ENCODE results near the gene TSPAN2.
A peak's percentile ranks its signal among the peaks of the same experiment; 100 is the strongest.

The TSPAN2 gene

DNA sequence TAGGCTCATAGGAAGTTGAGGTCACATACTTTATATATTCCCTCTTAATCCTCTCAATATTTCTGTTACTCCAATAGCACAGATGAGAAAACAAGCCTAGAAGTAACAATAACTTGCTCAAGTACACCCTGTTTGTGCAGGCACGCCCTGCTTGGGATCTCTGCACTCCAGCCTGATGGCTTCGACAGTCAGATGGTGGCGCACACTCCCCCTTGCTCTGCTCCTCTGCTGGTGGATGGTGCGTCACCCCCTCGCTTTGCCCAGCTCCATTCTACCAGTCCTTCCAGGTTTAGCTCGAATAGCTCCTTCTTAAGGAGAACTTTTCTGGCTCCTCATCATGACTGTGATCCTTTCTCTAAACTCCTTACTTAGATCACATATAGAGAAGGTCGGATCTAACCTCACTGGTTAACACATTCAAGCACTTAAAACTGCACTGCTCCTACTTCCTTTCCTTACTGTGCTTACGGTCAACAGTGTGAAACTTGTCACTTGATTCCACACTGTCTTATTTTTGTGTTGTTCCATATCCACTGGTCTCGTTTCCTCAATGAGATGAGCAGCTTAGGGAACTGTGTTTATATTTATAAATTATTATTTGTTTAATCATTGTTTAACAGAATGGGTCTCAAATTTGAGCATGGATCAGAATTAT is 3.0 kb downstream of the TSPAN2 start:
- no peaks in the 10 kb centered on the region for H4K20me1 ChIP-seq (ENCODE audit: insufficient read depth, low read length, poor library complexity, severe bottlenecking)
- H3K27me3 ChIP-seq (ENCODE audit: insufficient read depth, low read length, poor library complexity, severe bottlenecking), result no peaks in the 10 kb centered on the region
- H3K79me2 ChIP-seq (ENCODE audit: insufficient read depth, low read length), result no peaks in the 10 kb centered on the region; the same call in 1 of the 2 replicates
- TF ChIP-seq CTCF (conservative IDR thresholded peaks at IDR 0.05; ENCODE audit: low read length) (no peak), EZH2phosphoT487 (IDR thresholded peaks at IDR 0.05; ENCODE audit: borderline replicate concordance) (no peak)
- H3K4me2 ChIP-seq (ENCODE audit: low read depth, low read length, poor library complexity, severe bottlenecking), result peak overlapping the region; percentile 63
- H3K9me2 ChIP-seq (replicated peaks; ENCODE audit: low read depth, low read length), result no peaks in the 10 kb centered on the region
- no peaks in the 10 kb centered on the region for H3K9me3 ChIP-seq (ENCODE audit: insufficient read depth, low read depth, low read length)
- no peak overlapping the region for H3K9ac ChIP-seq (ENCODE audit: low read depth, low read length, poor library complexity, severe bottlenecking)
- no peak overlapping the region for H2AFZ ChIP-seq (ENCODE audit: low read length)
- peaks cover 24% of the 10 kb centered on the region for H3K4me1 ChIP-seq (ENCODE audit: insufficient read depth, low read length, poor library complexity, severe bottlenecking)
- peaks cover 3% of the 10 kb centered on the region; the same call in 1 of the 2 replicates for H3F3A ChIP-seq (ENCODE audit: low read depth)
- H3K36me3 ChIP-seq (ENCODE audit: insufficient read depth, low read length), result no peaks in the 10 kb centered on the region
- H3K4me3 ChIP-seq (ENCODE audit: low read length, poor library complexity, severe bottlenecking), result no peak overlapping the region

DNA sequence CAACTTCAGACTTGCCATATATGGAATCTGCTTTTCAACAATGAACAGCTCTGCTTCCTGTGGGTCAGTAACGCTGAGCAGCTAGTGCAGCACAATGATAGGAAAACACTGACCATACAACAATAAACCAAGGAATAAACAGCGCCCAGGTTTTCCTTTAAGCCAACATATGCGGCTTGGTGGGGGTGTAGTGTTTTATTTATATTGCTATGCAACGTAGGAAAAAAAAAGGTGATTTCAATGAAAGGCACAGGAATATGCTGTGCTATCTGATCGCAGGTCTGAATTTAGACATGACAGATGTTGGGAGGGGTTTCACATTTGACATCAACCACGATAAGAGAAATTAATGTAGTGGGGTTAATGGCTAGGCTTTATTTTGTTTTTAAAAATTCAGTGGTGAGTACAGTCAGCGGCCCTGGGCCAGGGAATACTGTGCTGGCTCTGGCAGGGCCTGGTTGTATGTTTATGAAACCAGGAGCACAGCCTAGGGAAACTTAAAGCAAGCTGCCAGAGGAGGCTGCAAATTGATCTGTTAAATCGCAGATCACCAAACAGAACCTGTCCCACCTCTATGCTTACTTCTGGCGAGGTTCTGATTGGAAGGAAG is 4.3 kb downstream of the TSPAN2 start:
- H3K9ac ChIP-seq (ENCODE audit: low read depth, low read length, poor library complexity, severe bottlenecking), result peak overlapping the region; percentile 21
- no peaks in the 10 kb centered on the region for H3K9me2 ChIP-seq (replicated peaks; ENCODE audit: low read depth, low read length)
- no peaks in the 10 kb centered on the region for H4K20me1 ChIP-seq (ENCODE audit: insufficient read depth, low read length, poor library complexity, severe bottlenecking)

GRCh38 chr1:115082949-115083348 is 6.4 kb downstream of the TSPAN2 start:
- H3K36me3 ChIP-seq (ENCODE audit: insufficient read depth, low read length), result no peaks in the 10 kb centered on the region
- no peaks in the 10 kb centered on the region for H3K9me3 ChIP-seq (ENCODE audit: insufficient read depth, low read depth, low read length)
- no peak overlapping the region for H3K4me3 ChIP-seq (ENCODE audit: low read length, poor library complexity, severe bottlenecking)
- no peaks in the 10 kb centered on the region for H4K20me1 ChIP-seq (ENCODE audit: insufficient read depth, low read length, poor library complexity, severe bottlenecking)
- H2AFZ ChIP-seq (ENCODE audit: low read length), result no peak overlapping the region
- H3K4me1 ChIP-seq (ENCODE audit: insufficient read depth, low read length, poor library complexity, severe bottlenecking), result peaks cover 24% of the 10 kb centered on the region
- H3K4me2 ChIP-seq (ENCODE audit: low read depth, low read length, poor library complexity, severe bottlenecking), result no peak overlapping the region
- TF ChIP-seq CTCF (conservative IDR thresholded peaks at IDR 0.05; ENCODE audit: low read length) (no peak), EZH2phosphoT487 (IDR thresholded peaks at IDR 0.05; ENCODE audit: borderline replicate concordance) (no peak)
- peaks cover 3% of the 10 kb centered on the region; the same call in 1 of the 2 replicates for H3F3A ChIP-seq (ENCODE audit: low read depth)
- no peaks in the 10 kb centered on the region for H3K9me2 ChIP-seq (replicated peaks; ENCODE audit: low read depth, low read length)
- H3K79me2 ChIP-seq (ENCODE audit: insufficient read depth, low read length), result no peaks in the 10 kb centered on the region
- no peak overlapping the region for H3K9ac ChIP-seq (ENCODE audit: low read depth, low read length, poor library complexity, severe bottlenecking)
- no peaks in the 10 kb centered on the region for H3K27me3 ChIP-seq (ENCODE audit: insufficient read depth, low read length, poor library complexity, severe bottlenecking)

More for the DNA sequence above, 4.3 kb downstream of the TSPAN2 start:
- H3K4me2 ChIP-seq (ENCODE audit: low read depth, low read length, poor library complexity, severe bottlenecking), result peak overlapping the region; percentile 63
- no peaks in the 10 kb centered on the region; the same call in 1 of the 2 replicates for H3K79me2 ChIP-seq (ENCODE audit: insufficient read depth, low read length)
- no peaks in the 10 kb centered on the region for H3K36me3 ChIP-seq (ENCODE audit: insufficient read depth, low read length)
- H3K9me3 ChIP-seq (ENCODE audit: insufficient read depth, low read depth, low read length), result no peaks in the 10 kb centered on the region
- H2AFZ ChIP-seq (ENCODE audit: low read length), result peak overlapping the region; percentile 69
- H3K4me3 ChIP-seq (ENCODE audit: low read length, poor library complexity, severe bottlenecking), result peak overlapping the region; percentile 50
- peaks cover 24% of the 10 kb centered on the region for H3K4me1 ChIP-seq (ENCODE audit: insufficient read depth, low read length, poor library complexity, severe bottlenecking)
- H3F3A ChIP-seq (ENCODE audit: low read depth), result peaks cover 3% of the 10 kb centered on the region; the same call in 1 of the 2 replicates
- TF ChIP-seq CTCF (conservative IDR thresholded peaks at IDR 0.05; ENCODE audit: low read length), result no peak
- no peak for TF ChIP-seq EZH2phosphoT487 (IDR thresholded peaks at IDR 0.05; ENCODE audit: borderline replicate concordance)
- no peaks in the 10 kb centered on the region for H3K27me3 ChIP-seq (ENCODE audit: insufficient read depth, low read length, poor library complexity, severe bottlenecking)
